Thoracic aorta (tissue), 2 donors: ENCODE measurements around the gene IL23R. TPM values are rescaled to one million over a fixed set of nuclear protein-coding genes. Genes with fewer than 3 reads are reported as not detected.

ENCODE experiments used
- ATAC-seq: fragments of 150-250 bp; one replicate; pipeline ENCODE4 v1.8.0; 2017; ENCODE audit warnings: low read depth; ENCODE audit not compliant: insufficient number of reproducible peaks, low FRiP score
- DNase-seq: peaks from one replicate; pipeline ENCODE4 v3.0.0-alpha.2; 2020; ENCODE audit warnings: low spot score
- H3K27ac ChIP-seq, 2 donors: fragments of 200-600 bp; sonication (generic); 1 replicate in 1 of 2; 2 replicates in 1 of 2; pipeline ENCODE4 v1.5.1; 2016; ENCODE audit warnings: mild to moderate bottlenecking in 2 of 2, moderate library complexity in 2 of 2
- H3K27me3 ChIP-seq: fragments of 200-600 bp; sonication (generic); replicated peaks from 2 replicates; pipeline ENCODE4 v1.6.0; 2016; ENCODE audit warnings: mild to moderate bottlenecking; ENCODE audit not compliant: insufficient read depth
- H3K36me3 ChIP-seq: fragments of 200-600 bp; sonication (generic); one replicate; pipeline ENCODE4 v1.5.1; 2016
- H3K4me1 ChIP-seq, 2 donors: fragments of 200-600 bp; sonication (generic); 1 replicate in 1 of 2; 2 replicates in 1 of 2; pipeline versions ENCODE4 v1.5.1 to v1.6.0; 2016; ENCODE audit warnings: low read depth in 2 of 2, mild to moderate bottlenecking in 1 of 2; ENCODE audit not compliant: control insufficient read depth in 1 of 2
- H3K4me3 ChIP-seq: fragments of 200-600 bp; sonication (generic); 2 replicates; pipeline ENCODE4 v1.5.1; 2016; ENCODE audit warnings: mild to moderate bottlenecking
- H3K9me3 ChIP-seq: fragments of 200-600 bp; sonication (generic); 2 replicates; pipeline ENCODE4 v1.5.1; 2016
- total RNA-seq, 2 donors: library from RNA; depleted of rRNA; stranded (reverse); fragments of >200 nt; gene quantifications; one replicate each; pipeline versions ENCODE4 v1.1.0 to v1.2.3, GENCODE V29; 2016
- TF ChIP-seq, protein P1 (sequence below): fragments of 200-600 bp; sonication (generic); IDR thresholded peaks from one replicate; pipeline ENCODE4 v1.5.1; 2019; ENCODE audit warnings: antibody characterized with exemption

The IL23R gene
- total RNA-seq, 2 donors from 2014 or later, result not detected

DNA sequence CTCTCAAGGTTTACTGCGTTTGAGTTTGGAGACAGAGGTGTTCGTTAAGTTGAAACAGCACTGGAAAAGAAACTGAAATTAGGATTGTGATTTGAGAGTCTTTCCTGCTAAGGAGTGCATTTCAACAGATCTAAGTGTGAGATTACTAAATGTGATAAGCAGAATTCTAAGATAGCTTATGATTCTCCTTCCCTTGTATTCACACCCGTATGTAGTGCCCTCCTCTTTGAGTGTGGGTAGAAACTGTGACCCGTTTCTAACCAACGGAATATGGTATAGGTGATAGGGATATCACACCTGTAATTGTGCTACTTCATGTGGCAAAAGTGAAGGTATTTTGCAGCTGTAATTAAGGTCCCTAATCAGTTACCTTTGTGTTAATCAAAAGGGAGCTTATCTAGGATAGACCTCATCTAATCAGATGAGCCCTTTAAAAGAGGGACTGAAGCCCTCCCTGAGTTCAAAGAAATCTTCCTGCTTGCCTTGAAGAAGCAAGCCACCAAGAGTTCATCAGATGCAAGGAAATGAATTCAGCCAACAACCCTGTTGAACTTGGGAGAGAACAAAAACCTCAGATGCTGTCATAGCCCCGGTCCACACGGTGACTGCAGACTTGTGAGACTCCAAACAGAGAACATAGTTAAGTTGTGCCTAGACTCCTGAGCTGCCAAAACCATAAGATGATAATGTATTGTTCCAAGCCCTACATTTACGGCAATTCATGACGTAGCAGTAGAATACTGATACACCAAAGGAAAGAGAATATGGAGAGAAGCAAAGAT, 128.8 kb downstream of the IL23R start:
- no peaks in the 10 kb centered on the region for H3K36me3 ChIP-seq
- no peak for DNase-seq
- no peaks in the 10 kb centered on the region for H3K9me3 ChIP-seq
- no peak overlapping the region for H3K4me3 ChIP-seq
- TF ChIP-seq, protein P1, sequence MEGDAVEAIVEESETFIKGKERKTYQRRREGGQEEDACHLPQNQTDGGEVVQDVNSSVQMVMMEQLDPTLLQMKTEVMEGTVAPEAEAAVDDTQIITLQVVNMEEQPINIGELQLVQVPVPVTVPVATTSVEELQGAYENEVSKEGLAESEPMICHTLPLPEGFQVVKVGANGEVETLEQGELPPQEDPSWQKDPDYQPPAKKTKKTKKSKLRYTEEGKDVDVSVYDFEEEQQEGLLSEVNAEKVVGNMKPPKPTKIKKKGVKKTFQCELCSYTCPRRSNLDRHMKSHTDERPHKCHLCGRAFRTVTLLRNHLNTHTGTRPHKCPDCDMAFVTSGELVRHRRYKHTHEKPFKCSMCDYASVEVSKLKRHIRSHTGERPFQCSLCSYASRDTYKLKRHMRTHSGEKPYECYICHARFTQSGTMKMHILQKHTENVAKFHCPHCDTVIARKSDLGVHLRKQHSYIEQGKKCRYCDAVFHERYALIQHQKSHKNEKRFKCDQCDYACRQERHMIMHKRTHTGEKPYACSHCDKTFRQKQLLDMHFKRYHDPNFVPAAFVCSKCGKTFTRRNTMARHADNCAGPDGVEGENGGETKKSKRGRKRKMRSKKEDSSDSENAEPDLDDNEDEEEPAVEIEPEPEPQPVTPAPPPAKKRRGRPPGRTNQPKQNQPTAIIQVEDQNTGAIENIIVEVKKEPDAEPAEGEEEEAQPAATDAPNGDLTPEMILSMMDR, result no peak
- no peak for ATAC-seq
- H3K27ac ChIP-seq, result no peak overlapping the region
- H3K27me3 ChIP-seq, result no peaks in the 10 kb centered on the region
- H3K4me1 ChIP-seq, result no peaks in the 10 kb centered on the region

DNA sequence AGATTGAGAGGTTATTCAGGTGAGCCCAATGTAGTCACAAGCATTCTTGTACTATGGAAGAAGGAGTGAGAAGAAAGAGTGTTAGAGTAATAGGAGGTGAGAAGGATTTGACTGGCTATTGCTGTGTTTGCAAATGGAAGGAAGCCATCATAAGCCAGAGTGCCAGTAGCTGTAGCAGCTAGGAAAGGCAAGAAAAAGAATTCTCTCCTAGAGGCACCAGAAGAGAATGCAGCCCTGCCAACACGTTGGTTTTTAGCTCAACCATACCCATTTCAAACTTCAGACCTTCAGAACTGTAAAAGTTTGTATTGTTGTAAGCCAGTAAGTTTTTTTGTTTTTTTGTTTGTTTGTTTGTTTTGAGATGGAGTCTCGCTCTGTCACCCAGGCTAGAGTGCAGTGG, 132.5 kb downstream of the IL23R start:
- Histone ChIP-seq H3K27ac (no peak overlapping the region), H3K27me3 (no peaks in the 10 kb centered on the region), H3K4me3 (no peak overlapping the region), H3K4me1 (no peaks in the 10 kb centered on the region), H3K9me3 (no peaks in the 10 kb centered on the region), H3K36me3 (no peaks in the 10 kb centered on the region)
- DNase-seq, result no peak
- TF ChIP-seq, protein P1, result no peak
- ATAC-seq, result no peak

DNA sequence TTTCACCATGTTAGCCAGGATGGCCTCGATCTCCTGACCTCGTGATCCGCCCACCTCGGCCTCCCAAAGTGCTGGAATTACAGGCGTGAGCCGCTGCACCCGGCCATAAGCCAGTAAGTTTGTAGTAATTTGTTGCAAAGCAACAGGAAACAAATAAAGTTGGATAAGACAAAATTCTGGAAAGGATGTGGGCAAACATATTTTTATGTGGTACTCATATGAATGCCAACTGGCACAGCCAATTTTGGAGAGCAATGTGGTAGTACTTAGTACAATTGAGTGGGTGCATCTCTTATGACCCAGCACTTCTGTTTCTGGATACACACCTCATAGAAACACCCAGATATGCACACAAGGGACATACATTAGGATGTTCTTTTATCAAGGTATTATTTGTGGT, 133.0 kb downstream of the IL23R start:
- no peaks in the 10 kb centered on the region for H3K9me3 ChIP-seq
- ATAC-seq (no peak), DNase-seq (no peak)
- H3K4me3 ChIP-seq, result no peak overlapping the region
- H3K27me3 ChIP-seq, result no peaks in the 10 kb centered on the region
- H3K27ac ChIP-seq, result no peak overlapping the region
- TF ChIP-seq, protein P1, result no peak
- H3K36me3 ChIP-seq, result no peaks in the 10 kb centered on the region
- no peaks in the 10 kb centered on the region for H3K4me1 ChIP-seq

DNA sequence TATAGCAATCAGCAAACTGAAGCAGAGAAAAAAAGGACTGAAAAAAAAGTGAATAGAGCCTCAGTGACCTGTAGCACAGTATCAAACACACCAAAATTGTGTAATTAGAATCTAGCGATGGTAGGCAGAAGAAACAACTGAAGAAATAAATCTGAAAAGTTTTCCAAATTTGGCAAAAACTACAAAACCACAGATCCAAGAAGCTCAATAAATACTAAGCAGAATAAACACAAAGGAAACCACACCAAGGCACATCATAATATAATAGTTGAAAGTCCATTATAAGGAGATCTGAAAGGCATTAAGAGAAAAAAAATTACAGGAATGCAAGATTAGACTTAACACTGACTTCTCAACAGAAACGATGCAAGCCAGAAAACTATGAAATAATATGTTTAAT, 134.3 kb downstream of the IL23R start:
- H3K36me3 ChIP-seq, result no peaks in the 10 kb centered on the region
- DNase-seq (no peak), ATAC-seq (no peak)
- no peaks in the 10 kb centered on the region for H3K4me1 ChIP-seq
- no peak overlapping the region for H3K4me3 ChIP-seq
- H3K27ac ChIP-seq, result no peak overlapping the region
- no peaks in the 10 kb centered on the region for H3K9me3 ChIP-seq
- TF ChIP-seq, protein P1, result no peak
- no peaks in the 10 kb centered on the region for H3K27me3 ChIP-seq

- Histone ChIP-seq H3K4me1 (no peaks in the 10 kb centered on the region), H3K27me3 (no peaks in the 10 kb centered on the region), H3K36me3 (no peaks in the 10 kb centered on the region), H3K4me3 (no peak overlapping the region), H3K9me3 (no peaks in the 10 kb centered on the region), H3K27ac (no peak overlapping the region)
- ATAC-seq (no peak), DNase-seq (no peak)
- TF ChIP-seq, protein P1, result no peak
Measured at GRCh38 chr1:67304023-67304422, 137.8 kb downstream of the IL23R start.
